ENCODE results near the gene CHRM3. TPM values are rescaled to one million over a fixed set of nuclear protein-coding genes. Genes with fewer than 3 reads are reported as not detected.
"Not testable (repeated sequence)": the region's sequence is repeated elsewhere in the genome, so short reads cannot be mapped to it uniquely, and the experiment has no call there.

The CHRM3 gene
- total RNA-seq, 1 donor from 2014 or later = not detected

DNA sequence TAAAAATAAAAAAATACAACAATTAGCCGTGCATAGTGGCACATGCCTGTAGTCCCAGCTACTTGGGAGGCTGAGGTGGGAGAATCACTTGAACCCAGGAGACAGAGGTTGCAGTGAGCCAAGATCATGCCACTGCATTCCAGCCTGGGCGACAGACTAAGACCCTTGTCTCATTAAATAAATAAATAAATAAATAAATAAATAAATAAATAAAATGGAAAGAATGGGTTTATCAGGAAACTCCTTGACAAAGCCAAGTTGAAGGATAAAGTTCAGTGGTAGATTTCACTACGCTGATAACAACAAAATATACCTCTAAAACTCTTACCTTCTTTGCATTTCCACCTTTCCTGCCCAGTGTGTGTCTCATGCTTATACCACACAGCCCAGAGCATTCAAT, 15.5 kb upstream of the CHRM3 start:
- H3K4me3 Mint-ChIP-seq (ENCODE audit: low read depth); H3K4me1 Mint-ChIP-seq (ENCODE audit: low read depth); DNase-seq (ENCODE audit: low spot score); intact Hi-C loops (cut with micrococcal nuclease); H3K9me3 Mint-ChIP-seq; H3K36me3 Mint-ChIP-seq (ENCODE audit: low read depth); H3K27ac Mint-ChIP-seq; H3K27me3 Mint-ChIP-seq (ENCODE audit: low read depth): not testable (repeated sequence)

DNA sequence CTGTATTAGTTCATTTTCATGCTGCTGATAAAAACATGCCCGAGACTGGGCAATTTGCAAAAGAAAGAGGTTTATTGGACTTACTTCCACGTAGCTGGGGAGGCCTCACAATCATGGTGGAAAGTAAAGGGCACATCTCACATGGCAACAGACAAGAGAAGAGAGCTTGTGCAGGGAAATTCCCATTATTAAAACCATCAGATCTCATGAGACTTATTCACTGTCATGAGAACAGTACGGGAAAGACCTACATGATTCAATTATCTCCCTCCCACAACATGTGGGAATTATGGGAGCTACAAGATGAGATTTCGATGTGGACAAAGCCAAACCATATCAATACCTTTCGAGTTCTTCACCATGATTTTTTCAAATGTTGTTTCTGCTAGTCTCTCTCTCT, 3.7 kb upstream of the CHRM3 start:
- H3K4me3 Mint-ChIP-seq (ENCODE audit: low read depth) = no peak overlapping the region
- H3K4me1 Mint-ChIP-seq (ENCODE audit: low read depth) = peaks cover 13% of the 10 kb centered on the region
- intact Hi-C loops (cut with micrococcal nuclease) = loop anchor here (10.0 kb wide), 1 partner anchor 612 kb away; no protein-coding TSS in a partner anchor
- H3K36me3 Mint-ChIP-seq (ENCODE audit: low read depth) = no peaks in the 10 kb centered on the region
- no peak for DNase-seq (ENCODE audit: low spot score)
- peaks cover 40% of the 10 kb centered on the region for H3K27me3 Mint-ChIP-seq (ENCODE audit: low read depth)
- H3K27ac Mint-ChIP-seq = no peak overlapping the region
- no peaks in the 10 kb centered on the region for H3K9me3 Mint-ChIP-seq

DNA sequence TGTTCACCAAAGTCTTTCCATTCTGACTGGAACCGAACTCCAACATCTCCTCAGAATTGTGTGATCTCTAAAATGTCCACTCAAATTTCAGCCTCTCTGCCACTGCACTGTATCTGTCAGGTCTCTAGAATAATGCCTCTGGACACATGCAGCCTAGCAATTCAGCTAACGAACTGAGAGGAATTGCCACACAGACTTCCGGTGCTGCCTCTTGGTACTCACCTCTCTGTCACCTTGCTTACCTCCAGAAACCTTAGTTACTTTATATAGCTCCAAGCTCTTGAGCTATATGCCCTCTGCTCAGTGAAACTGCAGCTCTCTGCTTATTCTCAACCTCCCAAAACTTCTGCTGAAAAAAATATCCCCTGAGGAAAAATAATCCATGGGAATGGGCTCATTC, 2.7 kb upstream of the CHRM3 start:
- Mint-ChIP-seq H3K4me3 (ENCODE audit: low read depth) (no peak overlapping the region), H3K4me1 (ENCODE audit: low read depth) (peaks cover 15% of the 10 kb centered on the region), H3K36me3 (ENCODE audit: low read depth) (no peaks in the 10 kb centered on the region), H3K27ac (no peak overlapping the region), H3K9me3 (no peaks in the 10 kb centered on the region), H3K27me3 (ENCODE audit: low read depth) (peaks cover 50% of the 10 kb centered on the region)
- DNase-seq (ENCODE audit: low spot score) = no peak
- intact Hi-C loops (cut with micrococcal nuclease) = loop anchor here (10.0 kb wide), 1 partner anchor 611 kb away; no protein-coding TSS in a partner anchor

DNA sequence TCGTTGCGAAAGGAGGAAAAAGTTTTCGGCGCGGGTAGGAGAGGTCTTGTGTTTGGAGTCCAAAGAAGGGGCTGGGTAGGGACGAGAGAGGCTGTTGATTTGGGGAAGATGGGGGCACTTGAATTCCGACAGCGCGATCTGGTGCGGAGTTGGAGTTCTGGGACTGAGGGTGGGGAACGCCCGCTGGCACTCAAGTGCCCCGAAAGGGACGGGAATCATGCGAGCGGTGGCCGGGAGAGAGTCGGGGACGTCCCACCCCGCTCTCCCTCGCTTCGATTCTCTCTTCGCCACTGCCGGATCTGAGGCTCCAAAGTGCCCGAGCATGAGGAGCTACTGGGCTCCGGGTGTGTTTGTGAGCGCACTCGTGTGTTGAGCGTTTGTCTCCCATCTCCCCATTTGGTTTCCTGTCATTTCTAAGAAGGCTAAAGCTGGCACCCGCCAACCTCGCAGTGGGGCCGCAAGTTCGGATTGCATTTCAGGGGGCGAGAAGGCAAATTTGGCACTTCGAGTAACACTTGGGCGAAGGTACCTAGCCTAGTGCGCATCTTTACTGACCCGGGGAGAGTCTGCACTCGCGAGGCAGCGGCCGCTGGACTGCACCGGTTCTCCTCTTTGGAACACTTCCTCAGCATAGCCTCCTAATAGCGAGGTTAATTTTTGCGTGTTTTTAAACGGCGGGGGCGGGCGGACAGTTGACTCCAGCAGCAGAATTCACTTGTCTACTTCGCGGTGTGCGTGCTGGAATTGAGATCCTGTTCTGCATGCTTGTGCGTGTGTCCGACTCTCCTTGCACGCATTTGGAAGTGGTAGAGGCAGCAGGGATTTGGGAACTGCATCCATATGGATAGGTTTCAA, 1.2 kb downstream of the CHRM3 start:
- Mint-ChIP-seq H3K27ac (peak overlapping the region; percentile 7), H3K27me3 (ENCODE audit: low read depth) (peaks cover 61% of the 10 kb centered on the region), H3K4me3 (ENCODE audit: low read depth) (peak overlapping the region; percentile 44), H3K4me1 (ENCODE audit: low read depth) (peaks cover 15% of the 10 kb centered on the region), H3K9me3 (no peaks in the 10 kb centered on the region), H3K36me3 (ENCODE audit: low read depth) (no peaks in the 10 kb centered on the region)
- DNase-seq (ENCODE audit: low spot score) = no peak
- intact Hi-C loops (cut with micrococcal nuclease) = loop anchor here (10.0 kb wide), 1 partner anchor 607 kb away; no protein-coding TSS in a partner anchor

DNA sequence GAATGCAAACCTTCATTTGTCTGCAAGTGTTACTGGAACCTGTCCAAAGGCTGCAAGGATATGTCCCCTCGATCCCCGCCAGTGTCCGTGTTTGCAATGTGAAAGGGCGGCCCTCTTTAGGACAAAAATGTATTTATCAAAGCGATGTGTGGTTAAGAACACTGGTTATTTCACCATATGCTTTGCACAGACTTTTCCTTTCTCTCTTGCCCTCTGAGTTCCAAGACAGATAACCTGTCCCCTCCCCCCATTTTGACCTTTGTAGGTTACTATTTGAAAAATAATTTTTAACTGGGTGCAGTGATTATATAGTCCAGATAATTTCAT, 1.8 kb downstream of the CHRM3 start:
- Mint-ChIP-seq H3K36me3 (ENCODE audit: low read depth) (no peaks in the 10 kb centered on the region), H3K9me3 (no peaks in the 10 kb centered on the region), H3K4me1 (ENCODE audit: low read depth) (peaks cover 15% of the 10 kb centered on the region), H3K4me3 (ENCODE audit: low read depth) (no peak overlapping the region), H3K27ac (no peak overlapping the region), H3K27me3 (ENCODE audit: low read depth) (peaks cover 58% of the 10 kb centered on the region)
- DNase-seq (ENCODE audit: low spot score) = no peak
- intact Hi-C loops (cut with micrococcal nuclease) = loop anchor here (10.0 kb wide), 1 partner anchor 607 kb away; no protein-coding TSS in a partner anchor

DNA sequence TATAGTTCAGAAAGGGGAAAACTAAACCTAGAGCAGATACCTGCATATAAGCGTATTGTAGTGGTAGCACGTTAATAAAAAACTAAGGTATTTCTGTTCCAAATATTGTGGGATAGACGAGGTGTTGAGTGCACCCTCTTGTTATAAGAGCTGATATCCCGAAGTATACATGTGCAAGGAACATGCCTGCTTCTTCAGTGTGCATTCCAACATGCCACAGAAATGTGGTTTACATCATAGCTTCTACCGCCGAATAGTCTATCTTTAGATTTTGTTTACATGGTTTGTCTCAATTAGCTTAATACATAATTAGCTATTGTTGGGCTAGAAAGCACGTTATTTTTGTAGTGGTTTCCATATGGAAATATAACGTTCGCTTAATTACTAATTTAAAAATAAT, 2.2 kb downstream of the CHRM3 start:
- H3K4me1 Mint-ChIP-seq (ENCODE audit: low read depth) = peaks cover 15% of the 10 kb centered on the region
- intact Hi-C loops (cut with micrococcal nuclease) = loop anchor here (10.0 kb wide), 1 partner anchor 606 kb away; no protein-coding TSS in a partner anchor
- peaks cover 55% of the 10 kb centered on the region for H3K27me3 Mint-ChIP-seq (ENCODE audit: low read depth)
- DNase-seq (ENCODE audit: low spot score) = no peak
- no peaks in the 10 kb centered on the region for H3K9me3 Mint-ChIP-seq
- H3K4me3 Mint-ChIP-seq (ENCODE audit: low read depth) = no peak overlapping the region
- H3K27ac Mint-ChIP-seq = no peak overlapping the region
- H3K36me3 Mint-ChIP-seq (ENCODE audit: low read depth) = no peaks in the 10 kb centered on the region

DNA sequence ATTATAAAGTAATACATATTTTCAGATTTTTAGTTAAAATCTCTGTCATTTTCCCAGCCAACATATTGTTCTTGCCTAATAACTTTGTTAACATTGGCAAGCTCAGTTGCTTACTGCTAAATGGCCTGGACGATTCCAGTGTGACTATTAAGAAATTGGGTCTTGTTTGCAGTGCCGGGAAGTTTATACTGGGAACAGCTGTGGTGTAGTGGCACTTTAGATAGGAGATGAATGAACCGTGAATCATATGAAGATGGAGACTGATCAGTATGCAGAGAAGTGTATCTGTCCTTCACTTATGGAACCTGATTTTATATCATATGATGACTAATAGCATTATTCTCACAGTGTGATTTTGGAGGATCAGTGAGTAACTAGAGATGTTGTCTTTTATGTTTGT, 3.3 kb downstream of the CHRM3 start:
- no peak overlapping the region for H3K27ac Mint-ChIP-seq
- no peaks in the 10 kb centered on the region for H3K36me3 Mint-ChIP-seq (ENCODE audit: low read depth)
- H3K27me3 Mint-ChIP-seq (ENCODE audit: low read depth) = peaks cover 50% of the 10 kb centered on the region
- intact Hi-C loops (cut with micrococcal nuclease) = loop anchor here (10.0 kb wide), 1 partner anchor 605 kb away; no protein-coding TSS in a partner anchor
- DNase-seq (ENCODE audit: low spot score) = no peak
- peaks cover 15% of the 10 kb centered on the region for H3K4me1 Mint-ChIP-seq (ENCODE audit: low read depth)
- no peak overlapping the region for H3K4me3 Mint-ChIP-seq (ENCODE audit: low read depth)
- H3K9me3 Mint-ChIP-seq = no peaks in the 10 kb centered on the region

DNA sequence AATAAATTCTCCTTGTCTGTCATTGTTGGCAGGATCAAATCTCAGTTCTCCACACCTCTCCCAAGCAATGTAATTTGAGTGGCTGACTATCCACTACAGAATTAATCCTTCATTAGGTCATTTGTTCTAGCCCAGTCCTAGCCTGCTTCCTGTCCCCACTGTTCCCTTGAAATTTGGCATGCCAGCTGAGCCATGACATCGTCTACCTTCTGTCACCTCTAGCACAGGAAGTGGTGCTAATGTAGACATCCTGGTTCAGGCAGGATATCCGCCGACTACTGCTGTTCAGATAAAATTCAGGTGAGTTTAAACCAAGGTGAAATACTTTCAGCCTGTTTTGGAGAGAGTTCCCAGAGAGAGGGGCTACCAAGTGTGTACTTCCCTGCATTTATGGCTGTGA, 5.9 kb downstream of the CHRM3 start:
- no peak overlapping the region for H3K27ac Mint-ChIP-seq
- peaks cover 5% of the 10 kb centered on the region for H3K4me1 Mint-ChIP-seq (ENCODE audit: low read depth)
- H3K36me3 Mint-ChIP-seq (ENCODE audit: low read depth) = no peaks in the 10 kb centered on the region
- no peaks in the 10 kb centered on the region for H3K9me3 Mint-ChIP-seq
- peaks cover 32% of the 10 kb centered on the region for H3K27me3 Mint-ChIP-seq (ENCODE audit: low read depth)
- intact Hi-C loops (cut with micrococcal nuclease) = no loop called here
- DNase-seq (ENCODE audit: low spot score) = no peak
- H3K4me3 Mint-ChIP-seq (ENCODE audit: low read depth) = no peak overlapping the region

DNA sequence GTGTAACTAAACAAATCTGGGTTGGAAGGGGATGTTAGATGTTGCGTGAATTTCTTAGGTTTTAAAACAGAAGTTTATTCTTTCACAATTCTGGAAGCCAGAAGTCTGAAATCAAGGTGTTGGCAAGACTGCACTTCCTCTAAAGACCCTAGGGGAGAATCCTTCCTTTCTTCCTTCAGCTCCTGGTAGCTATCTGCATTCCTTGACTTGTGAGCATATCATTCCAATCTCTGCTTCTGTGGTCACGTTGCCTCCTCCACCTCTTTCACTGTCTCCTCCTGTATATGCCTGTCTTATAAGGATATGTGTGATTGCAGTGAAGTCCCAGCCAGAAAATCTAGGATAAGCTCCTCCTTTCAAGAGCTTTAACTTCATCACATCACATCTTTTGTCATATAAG, 7.7 kb downstream of the CHRM3 start:
- no peak for DNase-seq (ENCODE audit: low spot score)
- Mint-ChIP-seq H3K9me3 (no peaks in the 10 kb centered on the region), H3K36me3 (ENCODE audit: low read depth) (no peaks in the 10 kb centered on the region), H3K27me3 (ENCODE audit: low read depth) (peaks cover 15% of the 10 kb centered on the region), H3K4me3 (ENCODE audit: low read depth) (no peak overlapping the region), H3K27ac (no peak overlapping the region), H3K4me1 (ENCODE audit: low read depth) (no peaks in the 10 kb centered on the region)
- intact Hi-C loops (cut with micrococcal nuclease) = no loop called here

DNA sequence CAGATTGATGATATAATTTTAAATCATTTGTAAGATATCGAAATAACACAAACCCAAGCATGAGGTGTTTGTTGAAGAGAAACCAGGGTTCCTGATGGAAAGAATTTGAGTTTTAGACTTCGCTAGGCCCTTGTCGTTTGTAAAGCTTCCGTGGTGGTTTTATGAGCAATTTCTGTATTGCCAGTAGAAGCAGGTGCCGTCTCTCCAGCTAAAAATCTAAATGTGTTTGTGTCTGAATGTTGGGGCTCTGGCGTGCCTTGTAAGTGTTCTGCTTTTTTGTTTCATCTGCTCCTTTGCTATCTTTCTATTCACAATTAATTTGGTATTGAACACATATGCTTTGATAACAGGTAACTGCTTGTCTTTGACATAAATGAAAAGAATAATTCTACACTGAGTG, 27.5 kb downstream of the CHRM3 start:
- Mint-ChIP-seq H3K9me3 (peaks cover 4% of the 10 kb centered on the region), H3K27me3 (ENCODE audit: low read depth) (no peaks in the 10 kb centered on the region), H3K4me1 (ENCODE audit: low read depth) (no peaks in the 10 kb centered on the region), H3K27ac (no peak overlapping the region), H3K36me3 (ENCODE audit: low read depth) (no peaks in the 10 kb centered on the region), H3K4me3 (ENCODE audit: low read depth) (no peak overlapping the region)
- intact Hi-C loops (cut with micrococcal nuclease) = no loop called here
- no peak for DNase-seq (ENCODE audit: low spot score)

DNA sequence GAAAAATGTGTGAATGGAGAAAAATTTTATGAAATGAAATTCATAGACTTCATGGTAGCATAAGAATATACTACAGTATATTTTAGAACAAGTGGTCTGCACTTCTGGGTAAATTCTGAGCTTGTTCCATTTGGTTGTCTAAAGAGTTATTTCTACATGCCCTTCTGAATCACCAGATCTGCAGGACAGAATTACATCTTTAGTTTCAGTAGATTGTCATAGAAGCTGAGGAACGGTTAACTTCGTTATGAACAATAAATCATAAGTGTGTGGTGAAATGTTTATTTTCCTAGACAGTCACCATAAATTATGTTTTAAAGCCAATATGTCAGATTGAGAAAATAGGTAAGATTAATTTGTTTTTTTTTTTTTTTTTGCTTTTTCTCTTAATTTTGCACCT, 30.9 kb downstream of the CHRM3 start:
- no peaks in the 10 kb centered on the region for H3K27me3 Mint-ChIP-seq (ENCODE audit: low read depth)

DNA sequence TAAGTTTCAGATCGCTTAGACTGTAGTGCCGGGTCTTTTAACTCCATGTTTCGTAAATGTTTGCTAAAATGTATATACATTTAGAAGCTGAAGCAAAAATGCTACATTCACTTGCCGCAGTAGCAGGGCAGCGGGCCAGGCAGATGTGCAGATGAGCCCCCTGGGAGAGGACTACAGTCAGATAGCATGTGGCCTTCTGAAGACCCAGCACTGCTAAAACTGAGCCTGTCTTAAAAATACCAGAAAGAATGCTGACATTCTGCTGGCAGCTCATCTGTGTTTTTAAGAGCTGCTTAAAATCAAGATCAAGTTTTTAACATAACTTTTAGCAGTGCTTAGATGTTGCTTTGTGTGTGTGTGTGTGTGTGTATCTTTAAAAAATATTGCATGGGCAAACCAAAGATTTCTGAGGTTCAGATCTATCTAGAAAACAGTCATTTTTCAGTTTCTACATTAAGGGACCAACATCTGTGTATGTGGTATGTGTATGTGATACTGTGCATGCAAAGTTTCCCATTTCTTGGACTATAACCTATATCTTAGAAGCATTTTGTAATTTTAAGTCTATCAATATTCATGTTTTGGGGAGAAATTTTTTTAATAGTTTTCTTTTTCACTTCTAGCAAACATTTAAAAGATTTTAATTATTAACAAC, 31.7 kb downstream of the CHRM3 start:
- DNase-seq (ENCODE audit: low spot score) = no peak
- H3K4me3 Mint-ChIP-seq (ENCODE audit: low read depth) = no peak overlapping the region
- no peak overlapping the region for H3K27ac Mint-ChIP-seq
- H3K27me3 Mint-ChIP-seq (ENCODE audit: low read depth) = no peaks in the 10 kb centered on the region
- H3K9me3 Mint-ChIP-seq = no peaks in the 10 kb centered on the region
- H3K36me3 Mint-ChIP-seq (ENCODE audit: low read depth) = no peaks in the 10 kb centered on the region
- intact Hi-C loops (cut with micrococcal nuclease) = no loop called here
- H3K4me1 Mint-ChIP-seq (ENCODE audit: low read depth) = no peaks in the 10 kb centered on the region

More for the DNA sequence above, 30.9 kb downstream of the CHRM3 start:
- intact Hi-C loops (cut with micrococcal nuclease) = no loop called here
- DNase-seq (ENCODE audit: low spot score) = no peak
- Mint-ChIP-seq H3K9me3 (peaks cover 3% of the 10 kb centered on the region), H3K4me1 (ENCODE audit: low read depth) (no peaks in the 10 kb centered on the region), H3K36me3 (ENCODE audit: low read depth) (no peaks in the 10 kb centered on the region), H3K27ac (no peak overlapping the region), H3K4me3 (ENCODE audit: low read depth) (no peak overlapping the region)

DNA sequence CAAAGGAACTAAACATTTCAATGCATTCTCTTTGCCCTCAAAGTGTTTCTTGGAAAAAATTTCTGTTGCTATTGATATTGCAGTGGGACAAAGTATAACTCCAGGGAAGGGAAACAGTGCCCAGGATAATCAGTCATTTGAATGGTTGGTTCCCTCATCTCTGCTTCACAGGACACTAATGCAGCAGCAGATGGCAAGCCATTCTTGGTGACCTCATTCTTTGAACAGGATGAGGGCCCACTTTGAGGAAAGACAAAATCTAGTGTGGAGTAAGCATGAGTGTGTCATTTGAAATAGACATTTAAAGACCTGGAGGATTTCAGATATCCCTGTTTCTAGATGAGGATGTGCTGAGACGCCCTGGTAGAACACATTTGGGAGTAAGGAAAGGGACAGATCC, 32.3 kb downstream of the CHRM3 start:
- Mint-ChIP-seq H3K27me3 (ENCODE audit: low read depth) (no peaks in the 10 kb centered on the region), H3K36me3 (ENCODE audit: low read depth) (no peaks in the 10 kb centered on the region), H3K27ac (no peak overlapping the region), H3K4me1 (ENCODE audit: low read depth) (no peaks in the 10 kb centered on the region), H3K9me3 (no peaks in the 10 kb centered on the region), H3K4me3 (ENCODE audit: low read depth) (no peak overlapping the region)
- DNase-seq (ENCODE audit: low spot score) = no peak
- intact Hi-C loops (cut with micrococcal nuclease) = no loop called here
